H1 (cell line): ENCODE data around the gene SPDEF. TPM values are rescaled to one million over a fixed set of nuclear protein-coding genes. Genes with fewer than 3 reads are reported as not detected.

ENCODE experiments used
- CTCF ChIA-PET: fragments of 300-600 bp; sonication (Branson Sonifier 250); formaldehyde crosslinking; loops from one replicate; lab custom pipeline; 2021; ENCODE audit not compliant: partially characterized antibody; lab: Charles Lee
- POLR2A ChIA-PET: fragments of 300-600 bp; sonication (Branson Sonifier 250); formaldehyde crosslinking; loops from one replicate; lab custom pipeline; 2021; ENCODE audit warnings: inconsistent platforms; ENCODE audit not compliant: partially characterized antibody; lab: Charles Lee
- DNase-seq, 2 experiments: peaks; one replicate each; pipeline versions ENCODE4 v3.0.0 to v3.0.0-alpha.2; 2010 to 2022; ENCODE audit warnings: low spot score in 2 of 2, low read depth in 1 of 2, mixed read lengths in 1 of 2
- FAIRE-seq: peaks from 2 replicates; lab custom pipeline; 2011; peaks lifted over from hg19 to GRCh38; lab: Jason Lieb, UNC
- H2AFZ ChIP-seq: 2 replicates; pipeline ENCODE4 v1.8.1; 2012; ENCODE audit warnings: low read length, inconsistent platforms
- H2AK5ac ChIP-seq: 2 replicates; pipeline ENCODE4 v1.6.1; 2013; ENCODE audit warnings: low read depth, low read length
- H2BK120ac ChIP-seq: replicated peaks from 2 replicates; pipeline ENCODE3; 2013; ENCODE audit warnings: low read depth, low read length, inconsistent platforms
- H2BK12ac ChIP-seq: 2 replicates; pipeline ENCODE4 v1.6.1; 2013; ENCODE audit warnings: low read depth, low read length
- H2BK15ac ChIP-seq: 2 replicates; pipeline ENCODE4 v1.6.1; 2013; ENCODE audit warnings: low read length
- H2BK20ac ChIP-seq: 2 replicates; pipeline ENCODE4 v1.6.1; 2013; ENCODE audit warnings: low read length
- H2BK5ac ChIP-seq: 2 replicates; pipeline ENCODE4 v1.6.1; 2013; ENCODE audit warnings: low read depth, low read length
- H3K14ac ChIP-seq: 2 replicates; pipeline ENCODE4 v1.6.1; 2013; ENCODE audit warnings: inconsistent platforms; ENCODE audit not compliant: insufficient read length
- H3K18ac ChIP-seq: 2 replicates; pipeline ENCODE4 v1.6.1; 2013; ENCODE audit warnings: low read length; ENCODE audit errors: extremely low read depth
- H3K23ac ChIP-seq: 2 replicates; pipeline ENCODE4 v1.6.1; 2013; ENCODE audit warnings: inconsistent platforms; ENCODE audit not compliant: insufficient read length
- H3K23me2 ChIP-seq: 2 replicates; pipeline ENCODE4 v1.6.1; 2013; ENCODE audit warnings: low read depth, low read length
- H3K27ac ChIP-seq: 2 replicates; pipeline ENCODE4 v1.6.1; 2011; ENCODE audit warnings: low read depth, low read length, inconsistent platforms
- H3K27me3 ChIP-seq, 4 experiments: replicated peaks in 1 of 4; 1 replicate in 1 of 4; 2 replicates in 3 of 4; pipeline versions ENCODE4 v1.6.1 to v1.8.1; 2011 to 2013; ENCODE audit warnings: low read length in 3 of 4, mild to moderate bottlenecking in 3 of 4, inconsistent platforms in 2 of 4, mixed read lengths in 2 of 4, moderate library complexity in 1 of 4; ENCODE audit not compliant: control insufficient read depth in 3 of 4, insufficient read depth in 3 of 4; ENCODE audit errors: extremely low read depth in 1 of 4
- H3K36me3 ChIP-seq, 4 experiments: 2 replicates each; pipeline versions ENCODE4 v1.6.1 to v1.8.1; 2011 to 2013; ENCODE audit warnings: mild to moderate bottlenecking in 4 of 4, low read length in 3 of 4, moderate library complexity in 2 of 4, control low read depth in 1 of 4, inconsistent platforms in 1 of 4; ENCODE audit not compliant: insufficient read depth in 4 of 4, control insufficient read depth in 2 of 4
- H3K4ac ChIP-seq: replicated peaks from 2 replicates; pipeline ENCODE3; 2013; ENCODE audit warnings: low read length, low read depth, mixed read lengths, inconsistent platforms; ENCODE audit not compliant: insufficient read length
- H3K4me1 ChIP-seq, 4 experiments: replicated peaks in 1 of 4; 1 replicate in 1 of 4; 2 replicates in 3 of 4; pipeline versions ENCODE4 v1.6.1 to v1.8.1; 2011 to 2013; ENCODE audit warnings: low read length in 3 of 4, inconsistent platforms in 2 of 4, mixed read lengths in 1 of 4; ENCODE audit not compliant: insufficient read depth in 4 of 4, control insufficient read depth in 3 of 4
- H3K4me2 ChIP-seq, 2 experiments: 2 replicates each; pipeline versions ENCODE4 v1.6.1 to v1.8.1; 2011 to 2013; ENCODE audit warnings: low read depth in 2 of 2, low read length in 2 of 2, control low read depth in 1 of 2, inconsistent platforms in 1 of 2, mild to moderate bottlenecking in 1 of 2; ENCODE audit not compliant: insufficient read depth in 1 of 2
- H3K4me3 ChIP-seq, 4 experiments: fragments of 200-600, 300-600 bp in 1 of 4; sonication (generic), shearing (Covaris generic), sonication (Bioruptor Twin) in 1 of 4; 2 replicates each; pipeline versions ENCODE4 v1.5.1 to v1.8.1; 2011 to 2016; ENCODE audit warnings: low read length in 4 of 4, low read depth in 3 of 4, control low read depth in 2 of 4, inconsistent platforms in 2 of 4, mild to moderate bottlenecking in 2 of 4, mixed read lengths in 1 of 4, moderate library complexity in 1 of 4; ENCODE audit not compliant: insufficient read depth in 2 of 4; ENCODE audit errors: extremely low read depth in 1 of 4
- H3K56ac ChIP-seq: replicated peaks from 2 replicates; pipeline ENCODE3; 2013; ENCODE audit warnings: low read depth, mild to moderate bottlenecking, mixed read lengths, low read length, inconsistent platforms; ENCODE audit not compliant: insufficient read length
- H3K79me1 ChIP-seq: 2 replicates; pipeline ENCODE4 v1.6.1; 2013; ENCODE audit warnings: low read depth, low read length, control low read depth
- H3K79me2 ChIP-seq, 2 experiments: 2 replicates each; pipeline versions ENCODE4 v1.6.1 to v1.8.1; 2012 to 2013; ENCODE audit warnings: low read length in 2 of 2, mild to moderate bottlenecking in 2 of 2, inconsistent platforms in 1 of 2; ENCODE audit not compliant: insufficient read depth in 2 of 2, control insufficient read depth in 1 of 2
- H3K9ac ChIP-seq, 4 experiments: replicated peaks in 1 of 4; 1 replicate in 1 of 4; 2 replicates in 3 of 4; pipeline versions ENCODE4 v1.6.1 to v1.8.1; 2011 to 2013; ENCODE audit warnings: low read depth in 3 of 4, low read length in 3 of 4, control low read depth in 2 of 4, mild to moderate bottlenecking in 2 of 4, moderate library complexity in 2 of 4, inconsistent platforms in 1 of 4; ENCODE audit errors: extremely low read depth in 1 of 4
- H3K9me3 ChIP-seq, 2 experiments: 2 replicates each; pipeline versions ENCODE4 v1.6.1 to v1.8.1; 2012 to 2013; ENCODE audit warnings: mild to moderate bottlenecking in 2 of 2, moderate library complexity in 2 of 2, control low read depth in 1 of 2, inconsistent platforms in 1 of 2, low read depth in 1 of 2, low read length in 1 of 2, mixed read lengths in 1 of 2; ENCODE audit not compliant: insufficient read depth in 2 of 2
- H4K20me1 ChIP-seq, 2 experiments: replicated peaks in 1 of 2; 2 replicates each; pipeline versions ENCODE3 to v1.8.1; 2011 to 2013; ENCODE audit warnings: inconsistent platforms in 2 of 2, low read length in 2 of 2, mild to moderate bottlenecking in 1 of 2; ENCODE audit not compliant: insufficient read depth in 2 of 2, control insufficient read depth in 1 of 2
- H4K5ac ChIP-seq: 2 replicates; pipeline ENCODE4 v1.6.1; 2013; ENCODE audit warnings: low read length, low read depth, mixed read lengths, inconsistent platforms; ENCODE audit not compliant: insufficient read length
- H4K8ac ChIP-seq: 2 replicates; pipeline ENCODE4 v1.8.0; 2013; ENCODE audit warnings: mild to moderate bottlenecking, moderate library complexity, low read length, inconsistent platforms; ENCODE audit not compliant: insufficient read depth; ENCODE audit errors: extremely low read depth
- H4K91ac ChIP-seq: replicated peaks from 2 replicates; pipeline ENCODE3; 2013; ENCODE audit warnings: low read length, mixed read lengths, inconsistent platforms; ENCODE audit not compliant: insufficient read length
- BACH1 ChIP-seq: IDR thresholded peaks from 2 replicates; pipeline ENCODE4 v1.6.1; 2012; ENCODE audit warnings: low read length, improper control_type of control experiment
- BRCA1 ChIP-seq: IDR thresholded peaks from 2 replicates; pipeline ENCODE4 v1.6.1; 2012; ENCODE audit warnings: low read depth, low read length, improper control_type of control experiment
- CBX8 ChIP-seq: fragments of 300-800, 300-1000 bp; sonication (generic); IDR thresholded peaks from 2 replicates; pipeline ENCODE4 v1.7.1; 2016; ENCODE audit warnings: low read depth, low read length, borderline replicate concordance
- JUND ChIP-seq: IDR thresholded peaks from 2 replicates; pipeline ENCODE4 v1.6.1; 2011; ENCODE audit warnings: mild to moderate bottlenecking, improper control_type of control experiment, low read length
- KDM5A ChIP-seq: fragments of 200-600 bp; IDR thresholded peaks from 2 replicates; pipeline ENCODE4 v1.7.1; 2012; ENCODE audit warnings: mild to moderate bottlenecking, low read length, inconsistent platforms, mixed read lengths
- MAX ChIP-seq: IDR thresholded peaks from 2 replicates; pipeline ENCODE4 v1.6.1; 2012; ENCODE audit warnings: inconsistent platforms
- WGBS, 2 experiments: shearing (Covaris generic) in 1 of 2; methylation state at CpG; one replicate each; pipeline versions ENCODE4 v1.1.6 to v1.1.7; 2013 to 2015; ENCODE audit warnings: low lambda C conversion rate in 2 of 2, mixed read lengths in 2 of 2, inconsistent platforms in 1 of 2, low coverage in 1 of 2, missing lambda C conversion rate in 1 of 2; ENCODE audit not compliant: insufficient replicate concordance in 2 of 2, insufficient coverage in 1 of 2, insufficient read length in 1 of 2; ENCODE audit errors: extremely low coverage in 1 of 2, missing lambda C conversion rate in 1 of 2; 5-methylcytosine and 5-hydroxymethylcytosine counted together
- polyA plus RNA-seq, 7 experiments: library from polyadenylated mRNA; depleted of rRNA in 3 of 7; stranded (reverse) in 5 of 7; unstranded in 2 of 7; fragments of >200 nt in 5 of 7; fragments of 200-250 nt in 2 of 7; gene quantifications; 1 replicate in 5 of 7; 2 replicates in 1 of 7; 4 replicates in 1 of 7; pipeline versions ENCODE4 v1.2.1 to v1.2.3, GENCODE V29; 2011 to 2013; ENCODE audit warnings: missing spikeins in 2 of 7, mixed read lengths in 2 of 7
- total RNA-seq: library from RNA; stranded (reverse); fragmentation: NEBNext Ultra II Directional; extraction: Animal tissue kit (Norgen Biotek cat#: 25700); gene quantifications from 2 replicates; pipeline ENCODE4 v1.2.1, GENCODE V29; 2021

The SPDEF gene
- total and polyA plus RNA-seq, 2 of the 8 experiments (the other 6 are each of a cell fraction or from before 2014, with no cell fraction given) = 0.15 to 0.30 TPM

DNA sequence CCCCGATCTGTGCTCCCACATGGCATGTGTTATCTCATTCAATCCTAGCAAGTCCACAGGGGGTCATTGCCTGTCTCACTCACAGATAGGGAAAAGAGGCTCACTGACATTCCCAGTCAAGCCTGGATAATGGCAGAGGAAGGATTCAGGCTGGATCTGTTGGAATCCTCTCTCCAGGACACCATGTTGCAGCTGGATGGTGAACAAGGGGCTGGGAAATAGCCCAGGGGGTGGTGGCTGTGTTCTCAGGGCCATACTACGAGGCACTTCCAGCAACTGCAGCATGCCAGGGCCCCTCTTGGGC is 5.0 kb upstream of the SPDEF start:
- no peak overlapping the region for H4K8ac ChIP-seq
- no peak overlapping the region for H2BK5ac ChIP-seq
- H2BK12ac ChIP-seq = no peak overlapping the region
- H3K4me1 ChIP-seq = peaks cover 0 to 6% (median 4%) of the 10 kb centered on the region in 4 experiments; a peak in 4 of 7 replicates
- no peak overlapping the region for H3K4me3 ChIP-seq
- H4K20me1 ChIP-seq = no peaks in the 10 kb centered on the region
- FAIRE-seq = no peak
- H2BK15ac ChIP-seq = no peak overlapping the region
- no peak overlapping the region for H2BK20ac ChIP-seq
- no peaks in the 10 kb centered on the region for H3K79me2 ChIP-seq
- no peaks in the 10 kb centered on the region for H3K23me2 ChIP-seq
- no peaks in the 10 kb centered on the region for H3K9me3 ChIP-seq
- 90% methylated on average over 2 of the region's 2 CpGs; no CpG with 5 or more reads in 1 of the 2 experiments for WGBS, 2 experiments
- no peak overlapping the region for H3K23ac ChIP-seq
- no peak overlapping the region for H2BK120ac ChIP-seq
- CTCF ChIA-PET = interaction anchor here (1.5 to 2.3 kb wide), 3 partner anchors 10 to 48 kb away, joined by 4 to 13 read pairs (median 6); no protein-coding TSS in a partner anchor
- no peak overlapping the region for H4K5ac ChIP-seq
- H3K4ac ChIP-seq = no peak overlapping the region
- no peaks in the 10 kb centered on the region for H3K79me1 ChIP-seq
- H3K18ac ChIP-seq = no peak overlapping the region
- H3K27ac ChIP-seq = no peak overlapping the region
- TF ChIP-seq BRCA1 (no peak), JUND (no peak), KDM5A (no peak), BACH1 (no peak), MAX (no peak), CBX8 (no peak)
- TF ChIP-seq, all 59 proteins: peak for 0
- no peak overlapping the region for H2AK5ac ChIP-seq
- H3K4me2 ChIP-seq = no peak overlapping the region
- no peak overlapping the region for H3K9ac ChIP-seq
- no peaks in the 10 kb centered on the region for H3K36me3 ChIP-seq
- no peak overlapping the region for H2AFZ ChIP-seq
- H3K14ac ChIP-seq = no peak overlapping the region
- POLR2A ChIA-PET = interaction anchor here (1.2 to 1.3 kb wide), 2 partner anchors 9 to 14 kb away, joined by 3 to 5 read pairs; no protein-coding TSS in a partner anchor
- no peak overlapping the region for H3K56ac ChIP-seq
- no peak overlapping the region for H4K91ac ChIP-seq
- H3K27me3 ChIP-seq = no peaks in the 10 kb centered on the region
- no peak for DNase-seq
